SU-DHL-6 (cell line): ENCODE data around the gene PSD.

Experiments
- EZH2phosphoT487 ChIP-seq: fragments of 200-600 bp; sonication (generic), shearing (Covaris generic); conservative IDR thresholded peaks from 2 replicates; pipeline ENCODE4 v1.6.1; 2018; ENCODE audit warnings: mild to moderate bottlenecking, antibody characterized with exemption, low read length, moderate library complexity, mixed read lengths
- TF ChIP-seq, protein P1 (sequence below): fragments of 200-600 bp; sonication (generic); IDR thresholded peaks from one replicate; pipeline ENCODE4 v1.5.1; 2017; ENCODE audit warnings: antibody characterized with exemption, mild to moderate bottlenecking, low read length, moderate library complexity; ENCODE audit not compliant: insufficient read depth, poor library complexity, severe bottlenecking

DNA sequence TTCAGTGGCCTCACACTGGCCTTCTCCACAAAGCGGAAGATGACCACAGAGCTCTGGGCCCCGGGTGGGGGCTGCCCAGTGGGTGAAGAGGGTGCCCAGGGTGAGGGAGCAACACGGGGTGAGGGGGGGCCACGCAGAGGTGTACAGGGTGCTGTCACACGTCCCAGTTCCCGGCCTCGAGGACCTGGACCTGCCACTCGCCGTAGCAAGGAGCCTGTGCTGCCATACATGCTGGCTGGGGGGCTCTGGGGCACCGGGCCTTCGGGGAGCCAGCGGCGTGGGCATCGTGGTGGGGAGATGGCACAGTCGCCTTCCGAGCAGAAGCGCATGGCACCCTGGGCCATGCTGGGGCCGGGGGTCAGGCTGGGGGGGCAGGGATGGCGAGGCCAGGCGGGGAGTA is 1.9 kb downstream of the PSD start:
- TF ChIP-seq, protein P1, sequence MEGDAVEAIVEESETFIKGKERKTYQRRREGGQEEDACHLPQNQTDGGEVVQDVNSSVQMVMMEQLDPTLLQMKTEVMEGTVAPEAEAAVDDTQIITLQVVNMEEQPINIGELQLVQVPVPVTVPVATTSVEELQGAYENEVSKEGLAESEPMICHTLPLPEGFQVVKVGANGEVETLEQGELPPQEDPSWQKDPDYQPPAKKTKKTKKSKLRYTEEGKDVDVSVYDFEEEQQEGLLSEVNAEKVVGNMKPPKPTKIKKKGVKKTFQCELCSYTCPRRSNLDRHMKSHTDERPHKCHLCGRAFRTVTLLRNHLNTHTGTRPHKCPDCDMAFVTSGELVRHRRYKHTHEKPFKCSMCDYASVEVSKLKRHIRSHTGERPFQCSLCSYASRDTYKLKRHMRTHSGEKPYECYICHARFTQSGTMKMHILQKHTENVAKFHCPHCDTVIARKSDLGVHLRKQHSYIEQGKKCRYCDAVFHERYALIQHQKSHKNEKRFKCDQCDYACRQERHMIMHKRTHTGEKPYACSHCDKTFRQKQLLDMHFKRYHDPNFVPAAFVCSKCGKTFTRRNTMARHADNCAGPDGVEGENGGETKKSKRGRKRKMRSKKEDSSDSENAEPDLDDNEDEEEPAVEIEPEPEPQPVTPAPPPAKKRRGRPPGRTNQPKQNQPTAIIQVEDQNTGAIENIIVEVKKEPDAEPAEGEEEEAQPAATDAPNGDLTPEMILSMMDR: no peak
- no peak for TF ChIP-seq EZH2phosphoT487
